DLD1 (cell line): ENCODE results near the gene ATL1.

Experiments
- in situ Hi-C: cut with HindIII; loops from 2 replicates; pipeline ENCODE4 v1.10.0; 2017; ENCODE audit warnings: low sequenced_read_pairs

The ATL1 gene

DNA sequence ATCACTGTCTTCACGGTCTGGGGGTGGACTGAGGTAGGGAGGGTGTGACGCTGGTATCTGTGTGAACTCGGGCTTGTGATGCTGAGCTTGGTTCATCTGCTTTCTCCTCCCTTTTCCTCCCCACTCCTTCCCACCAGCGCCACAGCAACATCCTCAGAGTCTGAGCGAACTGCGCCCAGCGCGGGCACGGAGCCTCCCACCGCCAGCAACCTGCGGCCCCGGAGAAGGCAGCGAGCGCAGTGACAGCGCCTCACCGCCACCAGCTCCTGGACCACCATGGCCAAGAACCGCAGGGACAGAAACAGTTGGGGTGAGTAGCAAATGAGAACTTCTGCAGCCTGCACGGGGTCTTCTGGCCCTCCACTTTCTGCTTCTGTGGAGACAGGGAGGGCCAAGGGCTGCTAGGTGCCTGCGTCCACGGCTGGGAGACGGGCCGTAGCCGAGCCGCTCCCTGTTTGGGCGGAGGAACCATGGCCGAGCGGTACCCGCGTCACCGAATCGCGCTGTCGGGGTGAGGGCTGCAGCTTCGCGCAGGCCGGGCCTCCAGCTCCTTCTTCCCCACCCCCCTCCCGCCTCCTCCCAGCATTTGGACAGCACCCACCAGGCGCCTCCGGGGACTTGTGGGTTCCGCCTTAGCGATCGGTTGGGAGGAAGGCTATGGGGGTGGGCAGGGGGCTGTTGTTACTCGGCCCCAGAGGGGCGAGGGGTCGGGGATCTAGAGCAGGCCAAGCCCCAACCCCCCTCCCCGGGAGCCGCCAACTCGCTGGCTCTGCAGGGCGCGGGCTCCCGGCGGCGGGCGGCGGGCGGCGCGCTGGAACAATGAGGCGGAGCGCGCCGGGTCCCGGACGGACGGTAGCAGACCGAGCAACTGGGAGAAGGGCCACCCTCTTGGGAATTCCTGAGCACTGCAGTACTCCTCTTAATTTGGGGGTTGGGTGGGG, at the start of gene ATL1:
Gene ATL1 (plus strand): TSS at position 156 of the 941 bp plus-strand sequence. CDS start 121 bp downstream, at position 277.
- in situ Hi-C loops, result no loop called here

DNA sequence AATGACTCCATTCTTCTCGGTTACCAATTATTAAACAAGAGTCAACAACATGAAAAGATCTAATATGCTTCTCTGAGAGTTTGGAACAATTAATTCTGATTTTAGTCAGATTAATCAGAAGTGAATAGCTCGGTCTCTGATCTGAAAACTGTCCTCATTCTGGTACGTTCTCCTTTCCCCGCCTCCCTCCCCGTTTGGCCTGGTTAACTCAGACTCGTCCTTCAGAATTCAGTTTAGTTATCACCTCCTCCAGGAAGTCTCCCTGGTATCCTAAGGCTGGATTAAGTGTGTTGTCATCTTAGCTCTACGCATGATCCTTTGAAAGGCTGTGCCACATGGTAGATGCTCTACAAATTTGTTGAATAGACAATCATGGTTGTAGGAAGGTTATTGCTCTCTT, 49.8 kb upstream of the ATL1 start:
- in situ Hi-C loops, result no loop called here

DNA sequence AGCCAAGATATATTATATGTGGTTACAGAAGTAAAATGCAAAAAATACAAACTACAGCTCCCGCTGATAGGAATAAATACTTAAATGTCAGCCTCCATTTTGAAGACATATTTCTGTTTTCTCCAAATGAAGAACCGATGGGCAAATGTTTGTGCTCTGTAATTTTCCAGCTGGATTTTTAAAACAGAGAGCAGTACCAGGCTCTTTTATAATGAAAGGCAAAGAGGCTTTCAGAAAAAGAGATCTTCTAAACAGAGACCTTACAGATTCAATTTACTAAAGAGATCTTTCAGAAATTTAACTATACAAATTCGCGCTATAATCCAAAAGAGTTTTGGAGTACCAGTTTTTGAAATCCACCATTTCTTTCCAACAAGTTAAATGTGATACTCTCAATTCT, 47.5 kb upstream of the ATL1 start:
- in situ Hi-C loops, result no loop called here

DNA sequence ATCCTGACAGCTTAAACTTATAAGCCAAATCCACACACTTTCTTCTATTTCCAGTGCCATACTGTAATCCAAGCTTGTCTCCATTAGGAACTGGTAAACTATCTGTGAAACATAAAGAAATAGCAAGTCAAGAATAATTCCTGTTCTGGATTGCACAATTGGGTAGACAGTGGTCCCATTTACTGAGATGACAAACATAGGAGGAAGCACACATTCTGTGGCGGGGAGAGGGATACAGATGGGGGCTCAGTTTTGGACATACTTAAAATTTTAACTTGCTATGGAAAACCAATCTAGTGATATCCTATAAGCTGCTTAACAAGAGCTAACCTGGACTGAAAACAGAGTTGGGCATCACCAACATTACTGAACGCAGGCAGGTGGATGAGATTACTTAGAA, 43.9 kb upstream of the ATL1 start:
- in situ Hi-C loops, result no loop called here

DNA sequence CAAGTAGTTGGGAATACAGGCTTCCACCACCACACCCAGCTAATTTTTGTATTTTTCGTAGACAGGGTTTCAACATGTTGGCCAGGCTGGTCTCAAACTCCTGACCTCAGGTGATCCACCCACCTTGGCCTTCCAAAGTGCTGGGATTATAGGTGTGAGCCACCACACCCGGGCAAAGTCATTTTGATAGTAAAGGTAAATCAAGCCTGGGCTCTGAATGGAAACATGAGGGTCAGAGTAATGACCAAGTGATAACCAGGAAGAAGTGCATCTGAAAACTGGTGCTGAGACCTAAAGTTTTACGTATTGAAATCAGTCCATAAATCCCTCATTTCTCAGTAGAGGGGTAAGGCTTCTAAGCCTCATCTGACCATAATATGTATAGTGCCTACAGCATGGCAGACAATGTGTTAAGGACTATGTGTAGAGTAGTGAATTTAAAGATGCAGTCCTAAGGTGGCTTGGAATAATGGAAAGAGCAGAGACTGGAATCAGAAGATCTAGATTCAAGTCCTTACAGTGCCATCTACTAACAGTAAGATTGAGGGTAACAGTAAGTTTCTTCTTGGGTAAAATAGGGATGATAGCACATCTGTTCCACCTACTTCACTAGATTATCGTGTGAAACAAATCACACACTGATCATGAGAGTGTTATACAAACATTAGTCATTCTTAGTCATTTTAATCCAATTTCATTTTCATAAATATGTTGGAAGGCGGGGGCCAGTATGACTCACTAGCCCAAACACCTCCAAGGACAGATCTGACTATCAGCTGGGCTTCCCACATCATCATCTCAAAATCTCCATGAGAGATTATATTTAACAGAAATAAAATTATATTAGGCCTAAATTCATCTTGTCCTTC, 38.8 kb upstream of the ATL1 start:
- in situ Hi-C loops, result no loop called here

DNA sequence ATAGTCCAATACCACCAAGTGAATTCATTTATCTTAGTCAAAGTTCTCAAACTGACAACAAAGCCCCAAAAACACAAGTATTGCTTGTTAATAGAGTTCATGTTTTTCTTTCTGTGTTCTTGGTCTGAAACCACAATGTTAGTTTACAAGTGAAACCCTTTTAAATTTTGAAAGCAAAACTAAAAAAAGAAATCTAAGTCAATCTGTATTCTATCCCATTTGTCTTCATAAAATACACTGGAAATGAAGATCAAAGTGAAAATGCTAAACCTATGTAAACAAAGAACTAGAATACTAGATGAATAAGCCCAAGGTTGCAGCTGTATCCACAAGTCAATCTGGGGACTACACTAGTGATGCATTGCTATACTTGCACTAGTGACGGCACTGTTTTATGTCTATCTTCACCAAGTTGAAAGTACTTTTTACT, 38.0 kb upstream of the ATL1 start:
- in situ Hi-C loops, result no loop called here

DNA sequence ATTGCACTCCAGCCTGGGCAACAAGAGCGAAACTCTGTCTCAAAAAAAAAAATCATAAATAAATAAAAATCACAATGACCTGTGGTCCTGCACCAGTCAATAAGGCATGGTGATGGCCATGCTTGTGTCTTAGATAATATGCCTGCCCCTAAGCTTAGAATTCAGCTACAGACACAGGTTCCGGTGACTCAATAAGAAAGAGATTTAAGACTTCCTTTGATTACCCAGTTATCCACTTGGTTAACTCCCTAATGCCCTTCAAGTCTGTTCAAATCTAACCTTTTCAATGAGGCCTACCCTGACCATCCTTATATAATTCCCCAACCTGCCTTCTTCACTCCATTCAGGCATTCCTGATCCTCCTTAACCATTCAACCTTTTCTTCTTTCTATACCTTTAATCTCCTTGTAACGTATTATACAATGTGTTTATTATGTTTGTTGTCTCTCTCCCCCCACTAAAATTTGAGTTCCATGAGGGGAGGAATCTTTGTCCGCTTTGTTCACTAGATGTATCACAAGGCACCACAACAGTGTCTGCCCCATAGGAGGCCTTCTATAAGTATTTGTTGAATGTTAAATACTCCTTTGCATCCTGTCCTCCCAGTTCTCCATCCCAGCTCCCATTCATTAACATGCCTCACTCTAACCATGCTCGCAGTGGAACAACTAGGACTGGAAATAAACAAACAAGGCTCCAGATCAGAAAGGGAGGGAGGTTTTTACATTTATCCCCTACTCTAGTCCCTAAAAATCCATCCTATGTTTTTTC, 36.5 kb upstream of the ATL1 start:
- in situ Hi-C loops, result no loop called here

DNA sequence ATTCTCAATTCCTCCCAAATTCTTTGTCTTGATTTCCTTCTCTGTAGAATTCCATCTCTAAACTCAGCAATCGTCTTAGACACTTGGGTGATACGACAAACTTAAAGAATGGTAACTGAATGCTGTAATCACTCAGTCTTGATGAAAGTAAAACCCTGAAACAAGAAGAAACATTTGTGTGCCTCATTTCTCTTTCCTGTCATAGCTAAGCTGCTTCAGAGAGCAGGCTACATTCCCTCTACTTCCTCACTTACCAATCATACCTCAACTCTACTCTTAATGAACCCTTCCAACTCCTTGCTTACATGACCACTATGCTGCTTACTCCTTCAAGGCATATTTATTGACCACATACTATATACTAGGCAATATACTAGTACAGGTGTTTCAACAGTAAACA, 35.9 kb upstream of the ATL1 start:
- in situ Hi-C loops, result no loop called here

DNA sequence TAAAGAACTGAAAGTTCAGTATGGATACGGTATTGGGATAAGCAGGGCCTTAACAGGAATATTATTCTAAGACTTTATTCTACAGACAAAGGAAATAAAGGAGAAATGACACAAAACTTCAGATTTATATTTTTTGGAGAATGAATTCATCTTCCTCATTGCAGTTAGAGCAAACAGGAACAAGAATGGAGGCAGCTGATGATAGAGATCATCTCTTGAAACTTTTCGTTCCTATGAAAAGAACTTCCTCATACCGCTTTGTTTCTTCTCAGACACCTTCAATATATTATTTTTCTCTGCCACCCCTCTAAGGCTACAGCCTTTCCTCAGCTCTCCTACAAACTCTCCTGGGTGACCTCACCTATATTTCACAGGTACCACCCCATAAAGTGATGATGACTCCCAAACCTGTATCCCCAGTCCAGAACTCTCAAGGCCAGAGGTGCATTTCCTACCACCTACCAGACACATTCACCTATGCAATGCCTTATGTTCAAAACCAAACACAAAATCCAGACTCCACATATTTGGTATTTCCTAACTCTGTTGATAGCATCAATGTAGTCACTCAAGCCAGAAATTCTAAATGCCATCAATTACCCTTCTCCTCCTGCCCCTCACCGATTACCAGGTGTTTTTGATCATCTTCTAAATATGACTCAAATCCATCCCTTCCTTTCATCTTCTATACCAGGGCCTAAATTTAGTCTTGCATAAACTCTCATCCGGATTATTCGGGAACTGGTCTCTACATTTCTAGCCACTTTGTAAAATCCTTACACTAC, 35.0 kb upstream of the ATL1 start:
- in situ Hi-C loops, result no loop called here

DNA sequence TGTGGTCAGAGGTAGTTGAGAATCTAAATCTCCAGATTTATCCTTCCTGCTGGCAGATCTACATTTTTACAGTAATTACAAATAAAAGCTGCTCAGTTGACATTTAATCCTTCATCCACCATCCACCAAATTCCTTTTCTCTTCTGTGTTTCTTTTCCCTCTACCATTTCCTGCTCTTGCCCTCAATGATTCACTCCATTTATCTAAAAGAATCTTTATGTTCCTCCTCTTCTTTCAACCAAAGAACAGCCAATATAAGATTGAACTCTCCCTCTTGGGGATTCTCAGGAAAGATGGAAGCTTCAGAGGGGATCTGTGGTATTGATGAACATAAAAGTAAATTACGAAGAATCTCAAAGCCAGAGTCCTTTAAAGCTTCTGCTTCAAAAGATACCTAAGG, 31.9 kb upstream of the ATL1 start:
- in situ Hi-C loops, result no loop called here

DNA sequence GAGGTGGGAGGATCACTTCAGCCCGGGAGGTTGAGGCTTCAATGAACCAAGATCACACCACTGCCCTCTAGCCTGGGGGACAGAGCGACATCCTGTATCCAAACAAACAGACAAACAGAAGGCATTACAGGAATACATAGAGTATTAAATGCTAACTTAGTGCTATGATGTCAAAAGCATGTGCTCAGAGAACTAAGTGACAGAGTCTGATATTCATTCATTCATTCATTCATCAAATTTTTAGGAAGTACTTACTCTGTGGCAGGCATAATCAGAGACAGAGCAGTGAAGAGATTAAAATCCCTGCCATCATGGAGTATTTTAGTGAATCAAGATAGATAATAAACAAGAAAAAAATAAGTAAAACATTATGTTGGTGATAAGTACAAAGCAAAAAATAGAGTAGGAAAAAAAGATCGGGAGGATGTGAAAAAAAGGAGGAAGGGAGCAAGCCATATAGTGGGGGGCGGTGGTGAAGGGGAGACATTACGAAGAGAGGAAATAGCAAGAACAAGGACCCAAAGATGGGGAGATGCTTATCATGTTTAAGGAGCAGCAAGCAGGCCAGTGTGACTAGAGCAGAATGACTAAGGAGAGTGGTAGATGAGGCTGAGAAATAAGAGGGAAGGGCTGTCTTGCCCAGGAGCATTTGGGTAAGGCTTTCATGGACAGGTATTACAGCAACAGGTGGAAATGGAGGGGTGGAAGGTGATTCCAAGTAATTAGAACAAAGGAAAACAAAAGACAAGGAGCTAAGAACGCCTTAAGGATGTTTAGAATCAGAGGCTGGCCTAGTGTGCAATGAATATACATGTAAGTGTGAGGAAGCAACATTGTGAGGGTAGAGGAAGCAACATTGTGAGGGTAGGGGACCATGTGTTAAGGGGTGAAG, 30.4 kb upstream of the ATL1 start:
- in situ Hi-C loops, result no loop called here

DNA sequence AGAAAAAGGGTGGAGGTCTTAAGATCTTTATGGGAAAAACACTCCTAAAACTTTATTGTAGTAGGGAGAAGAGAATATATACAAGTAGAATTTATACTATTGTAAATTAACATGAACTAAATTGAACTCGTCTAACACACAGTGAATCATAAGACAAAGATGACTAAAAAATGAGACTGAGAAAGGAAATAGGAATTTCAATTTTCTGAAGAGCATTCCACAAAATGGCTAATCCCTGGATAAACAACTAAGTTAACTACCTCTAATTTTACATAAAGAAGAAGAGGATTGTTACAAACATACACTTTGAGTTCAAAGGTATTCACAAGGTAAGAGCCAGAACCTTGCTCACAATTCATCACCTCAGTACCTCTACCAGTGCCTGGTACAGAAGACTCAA, 29.6 kb upstream of the ATL1 start:
- in situ Hi-C loops, result no loop called here

DNA sequence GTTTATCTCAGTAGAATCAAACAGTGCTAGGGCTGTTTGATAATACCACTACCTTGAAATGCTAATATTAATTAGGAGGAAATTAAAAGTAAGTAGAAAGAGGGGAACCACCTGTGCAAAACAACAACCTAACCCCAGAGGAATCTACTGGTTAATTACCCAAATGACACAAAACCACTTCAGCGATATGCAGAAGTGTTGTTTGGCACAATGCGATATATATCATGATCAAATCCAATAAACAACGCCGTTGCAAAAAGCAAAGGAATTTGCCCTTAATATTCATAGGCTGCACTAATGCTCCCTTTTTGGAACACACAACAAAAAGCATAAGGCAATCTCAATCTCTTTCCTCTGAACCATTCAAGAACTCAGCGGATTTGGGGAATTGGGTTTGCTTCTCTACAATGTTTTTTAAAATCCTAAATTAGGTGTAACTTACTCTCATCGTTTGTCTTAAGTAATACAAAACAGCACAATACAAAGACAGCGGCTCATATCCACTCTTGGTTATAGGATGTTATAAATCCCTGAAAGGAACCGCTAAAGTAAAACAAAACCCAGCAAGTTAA, 29.1 kb upstream of the ATL1 start:
- in situ Hi-C loops, result no loop called here

DNA sequence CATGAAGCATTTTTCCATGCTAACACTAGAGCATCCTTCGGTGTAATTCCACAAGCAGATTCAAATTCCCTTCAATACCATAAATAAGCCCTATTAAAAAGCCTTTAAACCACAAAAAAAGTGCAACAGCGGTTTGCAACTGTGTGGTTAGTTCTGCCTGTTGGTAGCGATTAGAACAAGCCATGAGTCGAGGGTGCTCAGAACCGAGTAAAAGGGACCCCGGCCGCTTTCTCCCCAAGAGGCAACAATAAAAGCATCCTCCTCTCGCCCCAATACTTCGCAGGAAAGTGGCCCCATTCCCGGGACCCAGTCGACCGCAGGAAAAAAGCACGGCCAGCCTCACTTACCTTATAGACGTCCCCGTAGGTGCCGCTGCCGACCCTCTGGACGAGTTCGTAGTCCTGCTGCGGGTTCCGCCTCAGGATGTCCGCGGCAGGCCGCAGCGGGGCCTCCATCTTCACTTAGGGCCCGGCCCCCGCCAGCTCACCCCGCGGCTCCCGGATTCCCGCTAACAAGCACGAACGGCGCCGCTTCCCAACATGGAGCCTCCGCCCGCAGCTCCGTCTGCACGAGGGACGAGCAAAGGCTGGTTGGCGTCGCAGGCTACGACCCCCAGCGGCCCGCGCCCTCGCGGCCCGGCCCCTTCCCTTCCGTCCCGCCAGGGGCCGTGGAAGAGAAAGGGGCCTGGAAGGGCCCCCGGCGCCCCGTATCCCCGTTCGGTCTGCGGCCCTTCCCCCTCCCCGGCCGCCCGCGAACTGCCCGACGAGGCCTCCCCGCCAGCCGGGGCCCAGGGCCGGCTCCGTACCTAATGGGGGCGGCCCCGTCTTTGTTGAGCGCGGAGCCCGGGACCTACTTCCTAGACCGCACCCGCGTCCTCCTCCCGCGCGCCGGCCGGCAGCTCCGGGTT, 28.1 kb upstream of the ATL1 start:
- in situ Hi-C loops, result no loop called here

DNA sequence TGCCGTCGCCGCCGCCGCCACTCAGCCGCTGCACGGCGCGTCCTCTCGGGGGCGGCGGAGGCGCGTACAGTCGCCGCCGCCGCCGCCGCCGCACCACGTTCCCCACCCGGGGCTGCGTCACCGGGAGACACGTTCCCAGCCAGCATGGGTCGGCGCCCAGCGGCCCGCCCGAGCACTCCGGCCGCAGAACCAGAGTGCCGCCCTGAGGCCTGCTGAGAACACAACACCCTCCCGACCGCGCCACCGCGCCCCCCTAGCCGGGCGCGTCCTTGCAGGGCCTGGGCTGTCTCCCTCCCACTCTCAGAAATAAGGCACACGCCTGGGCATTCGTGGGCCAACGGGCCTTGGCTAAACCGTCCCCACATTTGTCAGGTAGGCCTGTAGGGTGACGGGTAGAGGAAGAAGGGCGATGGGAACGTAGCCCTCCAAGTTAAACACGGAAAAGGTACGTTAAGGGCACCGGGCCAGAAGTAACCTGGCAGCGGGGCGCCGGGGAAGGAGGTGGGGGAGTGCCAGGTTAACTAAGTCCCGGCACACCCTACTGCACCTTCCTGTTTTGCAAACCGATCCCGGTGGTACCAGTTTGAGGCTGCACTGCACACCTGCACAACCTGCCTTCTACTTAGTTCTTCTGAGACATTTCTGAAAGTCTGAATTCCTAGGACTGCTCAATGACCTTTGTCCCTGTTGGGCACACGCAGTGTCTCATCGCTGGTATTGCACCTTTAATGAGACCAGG, 27.3 kb upstream of the ATL1 start, which contains the start of gene MAP4K5:
Gene MAP4K5 (minus strand): TSS at position 68 of the 739 bp plus-strand sequence. CDS start 520 bp downstream, outside the sequence.
- in situ Hi-C loops, result no loop called here

DNA sequence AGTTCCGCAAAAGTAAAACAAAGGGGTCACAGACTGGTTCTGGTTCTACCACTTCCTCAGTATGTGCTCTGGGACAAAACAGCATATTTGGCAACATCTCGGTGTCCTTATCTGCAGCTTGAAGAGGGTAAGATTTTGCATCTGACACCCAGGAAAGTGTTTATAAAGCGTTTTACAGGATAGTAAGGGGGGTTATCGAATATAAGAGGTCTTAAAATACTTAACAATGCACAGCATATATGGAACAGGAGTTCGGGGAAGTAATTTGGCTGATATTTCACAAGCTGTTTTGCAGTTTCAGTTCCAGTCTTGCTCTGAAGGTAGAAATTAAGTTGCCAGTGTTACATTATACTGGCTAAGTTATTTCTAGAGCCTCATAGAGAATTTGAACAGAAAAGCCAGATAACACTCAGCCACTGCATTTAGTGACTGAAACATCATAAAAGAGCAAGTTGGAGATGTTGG, 26.7 kb upstream of the ATL1 start:
- in situ Hi-C loops, result no loop called here

DNA sequence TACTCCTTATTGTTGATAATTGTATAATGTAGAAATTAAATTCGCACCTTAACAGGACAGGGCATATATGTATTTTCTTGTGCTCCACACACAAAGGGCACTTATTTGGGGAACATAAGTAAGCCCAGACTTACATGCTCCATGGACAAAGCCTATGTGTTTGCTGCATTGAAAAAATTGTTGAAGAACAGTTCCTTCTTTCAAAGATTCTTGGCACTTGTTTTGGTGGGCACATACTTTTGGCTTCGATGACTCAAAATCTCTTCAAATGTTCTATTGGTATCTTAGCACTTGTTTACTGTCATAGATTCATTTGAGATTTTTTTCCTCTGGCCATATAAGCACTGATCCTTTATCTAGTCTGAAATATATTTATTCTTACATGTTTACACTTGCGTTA, 26.1 kb upstream of the ATL1 start:
- in situ Hi-C loops, result no loop called here
